Natural killer cell treated with Interleukin-12 subunit alpha and Interleukin-12 subunit beta and Interleukin-15 and Interleukin-18, amount 100 ng/mL, for 72 hours (primary cell): Measurements from ENCODE around the gene DCDC1. TPM values are rescaled to one million over a fixed set of nuclear protein-coding genes. Genes with fewer than 3 reads are reported as not detected.
"Not testable (repeated sequence)": the region's sequence is repeated elsewhere in the genome, so short reads cannot be mapped to it uniquely, and the experiment has no call there.

Experiments
- ATAC-seq, 2 donors: fragments of 150-1000 bp; cut with Tn5 transposase in 1 of 2; sonication (Bioruptor Pico), chemical (Tn5 transposase) in 1 of 2; 2 replicates each; pipeline ENCODE4 v1.10.0; 2021
- DNase-seq: peaks from one replicate; pipeline ENCODE4 v3.0.0; 2022; ENCODE audit warnings: low spot score
- H3K27ac Mint-ChIP-seq, 2 donors: 1 replicate in 1 of 2; 2 replicates in 1 of 2; pipeline ENCODE4 v1.8.0; 2022; ENCODE audit warnings: mixed read lengths in 2 of 2, mild to moderate bottlenecking in 1 of 2, moderate library complexity in 1 of 2
- H3K27me3 Mint-ChIP-seq, 2 donors: 1 replicate in 1 of 2; 2 replicates in 1 of 2; pipeline ENCODE4 v1.8.0; 2022; ENCODE audit warnings: mixed read lengths in 2 of 2
- H3K36me3 Mint-ChIP-seq: one replicate; pipeline ENCODE4 v1.8.0; 2022; ENCODE audit warnings: mixed read lengths
- H3K4me1 Mint-ChIP-seq, 2 donors: 1 replicate in 1 of 2; 2 replicates in 1 of 2; pipeline ENCODE4 v1.8.0; 2022; ENCODE audit warnings: low read depth in 2 of 2, mixed read lengths in 2 of 2, mild to moderate bottlenecking in 1 of 2
- H3K4me3 Mint-ChIP-seq: one replicate; pipeline ENCODE4 v1.8.0; 2022; ENCODE audit warnings: mixed read lengths
- H3K9me3 Mint-ChIP-seq: 2 replicates; pipeline ENCODE4 v1.8.0; 2022; ENCODE audit warnings: mixed read lengths
- total RNA-seq, 2 donors: library from RNA; stranded (reverse); gene quantifications; one replicate each; pipeline ENCODE4 v1.2.3, GENCODE V29; 2022

Gene DCDC1
- total RNA-seq, 2 donors from 2014 or later = 0.14 TPM; not detected in 1

DNA sequence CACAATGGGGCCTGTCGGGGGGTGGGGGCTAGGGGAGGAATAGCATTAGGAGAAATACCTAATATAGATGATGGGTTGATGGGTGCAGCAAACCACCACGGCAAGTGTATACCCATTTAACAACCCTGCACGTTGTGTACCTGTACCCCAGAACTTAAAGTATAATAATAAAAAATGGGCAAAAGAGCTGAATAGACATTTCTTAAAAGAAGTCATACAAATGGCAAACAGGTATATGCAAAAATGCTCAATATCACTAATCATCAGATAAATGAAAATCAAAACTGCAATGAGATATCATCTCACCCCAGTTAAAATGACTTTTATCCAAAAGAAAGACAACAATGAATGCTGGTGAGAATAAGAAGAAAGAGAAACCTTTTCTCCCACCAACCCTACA lies 419.7 kb downstream of the DCDC1 start:
- DNase-seq = no peak
- no peak overlapping the region for H3K27ac Mint-ChIP-seq
- H3K36me3 Mint-ChIP-seq = no peaks in the 10 kb centered on the region
- no peak overlapping the region for H3K4me3 Mint-ChIP-seq
- ATAC-seq = no peak
- H3K27me3 Mint-ChIP-seq = no peaks in the 10 kb centered on the region
- peaks cover 12% of the 10 kb centered on the region for H3K9me3 Mint-ChIP-seq
- H3K4me1 Mint-ChIP-seq = no peaks in the 10 kb centered on the region

GRCh38 chr11:30947715-30948114 lies 421.8 kb downstream of the DCDC1 start:
- ATAC-seq, H3K36me3 Mint-ChIP-seq, H3K27ac Mint-ChIP-seq, H3K4me3 Mint-ChIP-seq, H3K27me3 Mint-ChIP-seq, H3K4me1 Mint-ChIP-seq, DNase-seq: not testable (repeated sequence)
- peaks cover 12% of the 10 kb centered on the region for H3K9me3 Mint-ChIP-seq

- Mint-ChIP-seq H3K27ac (no peak overlapping the region), H3K4me3 (no peak overlapping the region), H3K9me3 (peaks cover 4% of the 10 kb centered on the region), H3K4me1 (no peaks in the 10 kb centered on the region), H3K36me3 (peaks cover 5% of the 10 kb centered on the region), H3K27me3 (peaks cover 0 to 4% of the 10 kb centered on the region in 2 donors)
- ATAC-seq (no peak), DNase-seq (no peak)
Observed at GRCh38 chr11:30938810-30939209, 430.7 kb downstream of the DCDC1 start.

- Mint-ChIP-seq H3K27me3 (peaks cover 0 to 4% of the 10 kb centered on the region in 2 donors), H3K4me1 (no peaks in the 10 kb centered on the region), H3K27ac (no peak overlapping the region), H3K4me3 (no peak overlapping the region), H3K36me3 (peaks cover 5% of the 10 kb centered on the region), H3K9me3 (peaks cover 4% of the 10 kb centered on the region)
- no peak for DNase-seq
- no peak for ATAC-seq
Observed at GRCh38 chr11:30938171-30938570, 431.4 kb downstream of the DCDC1 start.

DNA sequence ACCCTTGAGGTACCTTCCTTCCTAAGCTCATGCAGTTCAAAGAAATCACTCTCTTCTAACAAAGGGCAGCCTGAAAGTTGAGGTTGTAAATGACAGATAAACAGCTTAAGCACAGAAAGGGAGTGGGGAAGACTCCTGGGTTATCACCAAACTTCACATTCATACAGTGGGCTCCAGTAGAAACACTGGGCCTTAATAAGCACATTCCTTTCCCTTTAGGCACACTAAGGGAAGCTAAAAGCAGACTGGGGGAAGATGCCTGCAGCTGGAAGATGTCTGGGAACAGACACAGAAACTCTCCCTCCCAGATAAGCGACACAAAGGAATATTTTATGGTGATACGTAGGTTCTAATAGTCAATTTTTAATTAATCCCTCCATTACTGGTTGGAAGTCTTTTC lies 433.0 kb downstream of the DCDC1 start:
- H3K4me1 Mint-ChIP-seq = no peaks in the 10 kb centered on the region
- H3K27ac Mint-ChIP-seq = no peak overlapping the region
- DNase-seq = no peak

DNA sequence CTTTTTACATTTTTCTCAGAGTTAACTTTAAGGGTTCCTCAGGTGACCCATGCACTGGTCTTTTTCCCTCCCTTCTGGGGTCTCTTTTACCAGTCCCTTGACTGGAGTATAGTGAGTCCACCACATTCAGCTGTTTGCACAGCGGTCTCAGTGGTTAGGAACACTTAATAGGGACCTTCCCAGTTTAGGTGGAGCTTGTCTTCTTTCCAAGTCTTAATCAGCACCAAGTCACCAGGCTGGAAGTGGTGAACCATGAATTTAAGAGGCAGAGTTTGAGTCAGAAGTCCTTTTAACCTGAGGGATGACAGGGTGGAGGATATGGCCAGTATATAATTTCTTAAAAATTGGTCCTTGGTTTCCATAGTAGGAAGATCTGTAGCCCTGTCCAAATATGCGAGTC lies 433.7 kb downstream of the DCDC1 start:
- DNase-seq = no peak
- Mint-ChIP-seq H3K27ac (no peak overlapping the region), H3K9me3 (no peaks in the 10 kb centered on the region), H3K4me3 (no peak overlapping the region), H3K27me3 (no peaks in the 10 kb centered on the region), H3K4me1 (no peaks in the 10 kb centered on the region), H3K36me3 (no peaks in the 10 kb centered on the region)
- ATAC-seq = no peak

More for the DNA sequence above, 433.0 kb downstream of the DCDC1 start:
- Mint-ChIP-seq H3K9me3 (peaks cover 4% of the 10 kb centered on the region), H3K4me3 (no peak overlapping the region), H3K27me3 (no peaks in the 10 kb centered on the region), H3K36me3 (peaks cover 5% of the 10 kb centered on the region)
- ATAC-seq = no peak

DNA sequence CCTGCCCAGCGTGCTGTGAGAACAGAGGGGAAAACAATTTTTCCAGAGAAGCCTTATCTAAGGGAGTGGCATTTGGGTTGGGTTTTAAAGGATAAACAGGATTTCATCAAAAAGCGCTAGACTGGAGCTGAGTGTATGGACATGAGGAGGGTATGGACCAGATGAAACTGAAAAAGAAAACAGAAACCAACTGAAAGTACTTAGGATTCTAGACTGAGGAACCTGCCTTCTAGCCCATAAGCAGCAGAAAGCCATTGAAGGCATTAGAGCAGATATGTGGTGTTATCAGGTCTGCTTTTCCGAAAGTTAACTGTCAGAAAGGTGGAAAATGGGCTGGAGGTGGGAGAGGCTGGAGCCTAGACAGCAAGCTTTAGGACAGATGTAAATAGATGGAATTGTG lies 443.4 kb downstream of the DCDC1 start:
- Mint-ChIP-seq H3K4me1 (no peaks in the 10 kb centered on the region), H3K27me3 (peaks cover 0 to 7% of the 10 kb centered on the region in 2 donors), H3K36me3 (no peaks in the 10 kb centered on the region), H3K4me3 (no peak overlapping the region), H3K9me3 (no peaks in the 10 kb centered on the region), H3K27ac (no peak overlapping the region)
- ATAC-seq (no peak), DNase-seq (no peak)

GRCh38 chr11:30921811-30922210 lies 447.7 kb downstream of the DCDC1 start:
- no peak for ATAC-seq
- no peak overlapping the region for H3K27ac Mint-ChIP-seq

DNA sequence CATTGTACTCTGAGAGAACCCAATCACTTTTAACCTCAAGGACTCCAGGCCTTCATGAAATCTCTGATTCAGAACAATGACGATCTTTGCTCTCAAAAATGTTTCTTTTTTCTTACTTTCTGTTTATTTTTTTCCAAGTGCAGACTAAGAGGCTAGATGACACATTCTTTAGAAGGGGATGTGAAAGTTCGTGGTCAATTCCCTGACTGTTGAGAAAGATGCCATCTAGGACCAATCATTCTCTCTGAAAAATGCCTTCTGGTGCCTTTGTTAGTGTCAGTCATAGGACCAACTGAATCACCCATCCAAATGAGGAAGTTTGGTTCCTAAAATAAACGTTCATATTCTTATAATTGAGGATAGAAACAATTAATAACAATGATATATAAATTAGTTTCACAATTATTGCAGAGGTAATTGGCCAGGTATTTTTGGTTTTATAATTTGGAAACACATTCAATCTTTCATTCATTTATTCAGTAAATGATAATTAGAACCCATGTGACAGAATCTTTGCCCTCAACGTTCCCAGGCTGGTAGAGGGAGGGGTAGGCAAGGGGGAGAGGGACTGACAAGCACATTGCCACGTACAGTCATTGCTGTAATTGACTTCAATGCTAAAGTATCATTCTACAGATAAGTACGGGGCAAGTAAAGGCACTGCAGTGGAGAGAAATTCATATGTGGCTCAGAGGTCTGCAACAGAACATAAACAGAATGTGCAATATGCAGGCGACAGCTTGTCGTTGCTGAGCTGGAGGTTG lies 450.0 kb downstream of the DCDC1 start:
- Mint-ChIP-seq H3K27ac (no peak overlapping the region), H3K4me3 (no peak overlapping the region), H3K36me3 (no peaks in the 10 kb centered on the region), H3K27me3 (peaks cover 0 to 20% of the 10 kb centered on the region in 2 donors), H3K4me1 (no peaks in the 10 kb centered on the region), H3K9me3 (no peaks in the 10 kb centered on the region)
- no peak for DNase-seq
- no peak for ATAC-seq

More at GRCh38 chr11:30921811-30922210, 447.7 kb downstream of the DCDC1 start:
- Mint-ChIP-seq H3K27me3 (peaks cover 0 to 17% of the 10 kb centered on the region in 2 donors), H3K9me3 (no peaks in the 10 kb centered on the region), H3K36me3 (no peaks in the 10 kb centered on the region), H3K4me1 (no peaks in the 10 kb centered on the region), H3K4me3 (no peak overlapping the region)
- no peak for DNase-seq

DNA sequence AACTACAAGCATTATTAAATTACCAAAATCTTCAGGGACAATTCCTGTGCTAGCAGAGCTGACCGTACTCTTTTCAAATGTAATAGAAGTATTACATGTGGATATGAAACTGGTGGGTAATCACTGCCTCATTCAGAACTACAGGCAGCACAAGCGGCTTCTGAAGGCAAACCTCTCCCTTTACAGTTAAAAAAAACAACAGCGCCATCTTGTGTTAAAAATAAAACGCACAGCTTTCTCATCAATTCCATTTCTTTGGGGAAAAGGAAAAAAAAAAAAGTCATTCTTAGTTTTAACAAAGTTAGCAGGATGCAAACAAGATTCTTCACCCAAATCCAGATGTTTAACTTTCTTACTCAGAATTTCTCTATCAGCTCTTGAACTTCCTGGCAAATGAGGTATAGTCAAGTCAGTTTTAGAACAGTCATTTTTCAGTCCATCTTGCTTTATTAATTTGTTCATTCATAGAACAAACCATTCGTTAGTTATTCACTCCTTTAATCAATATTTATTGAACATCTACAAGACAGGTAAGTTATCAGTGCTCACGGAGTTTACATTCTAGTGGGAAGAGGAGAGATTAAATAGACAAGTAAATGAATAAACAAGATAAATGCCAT lies 451.6 kb downstream of the DCDC1 start:
- ATAC-seq (no peak), DNase-seq (no peak)
- H3K27me3 Mint-ChIP-seq = peaks cover 0 to 26% of the 10 kb centered on the region in 2 donors
- no peaks in the 10 kb centered on the region for H3K4me1 Mint-ChIP-seq
- H3K36me3 Mint-ChIP-seq = no peaks in the 10 kb centered on the region
- no peak overlapping the region for H3K27ac Mint-ChIP-seq
- no peaks in the 10 kb centered on the region for H3K9me3 Mint-ChIP-seq
- no peak overlapping the region for H3K4me3 Mint-ChIP-seq

- Mint-ChIP-seq H3K9me3 (no peaks in the 10 kb centered on the region), H3K4me1 (no peaks in the 10 kb centered on the region), H3K27me3 (peaks cover 0 to 26% of the 10 kb centered on the region in 2 donors), H3K27ac (no peak overlapping the region), H3K4me3 (no peak overlapping the region), H3K36me3 (no peaks in the 10 kb centered on the region)
- ATAC-seq (no peak), DNase-seq (no peak)
Observed at GRCh38 chr11:30917266-30917665, 452.3 kb downstream of the DCDC1 start.

DNA sequence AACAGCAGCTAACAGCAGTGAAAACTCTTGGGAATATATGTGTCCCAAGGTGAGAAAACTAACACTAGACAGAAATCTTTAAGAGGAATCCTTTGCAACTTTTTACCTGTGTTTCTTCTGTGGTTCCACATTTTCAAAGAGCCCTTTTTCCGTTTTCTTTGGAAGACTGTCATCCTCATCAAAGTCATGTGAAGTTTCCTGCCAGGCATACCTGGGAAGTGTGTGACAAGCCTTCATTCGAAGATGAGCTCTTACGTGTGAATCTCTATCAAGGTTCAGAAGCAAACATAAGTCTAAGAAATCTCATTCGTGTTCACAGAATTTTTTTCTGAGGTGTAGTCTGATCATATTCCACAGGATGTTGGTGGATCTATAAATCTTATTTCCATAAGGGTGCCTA lies 452.8 kb downstream of the DCDC1 start:
- Mint-ChIP-seq H3K4me3 (no peak overlapping the region), H3K4me1 (no peaks in the 10 kb centered on the region), H3K36me3 (no peaks in the 10 kb centered on the region), H3K9me3 (no peaks in the 10 kb centered on the region), H3K27me3 (peaks cover 0 to 23% of the 10 kb centered on the region in 2 donors), H3K27ac (no peak overlapping the region)
- no peak for DNase-seq
- no peak for ATAC-seq

DNA sequence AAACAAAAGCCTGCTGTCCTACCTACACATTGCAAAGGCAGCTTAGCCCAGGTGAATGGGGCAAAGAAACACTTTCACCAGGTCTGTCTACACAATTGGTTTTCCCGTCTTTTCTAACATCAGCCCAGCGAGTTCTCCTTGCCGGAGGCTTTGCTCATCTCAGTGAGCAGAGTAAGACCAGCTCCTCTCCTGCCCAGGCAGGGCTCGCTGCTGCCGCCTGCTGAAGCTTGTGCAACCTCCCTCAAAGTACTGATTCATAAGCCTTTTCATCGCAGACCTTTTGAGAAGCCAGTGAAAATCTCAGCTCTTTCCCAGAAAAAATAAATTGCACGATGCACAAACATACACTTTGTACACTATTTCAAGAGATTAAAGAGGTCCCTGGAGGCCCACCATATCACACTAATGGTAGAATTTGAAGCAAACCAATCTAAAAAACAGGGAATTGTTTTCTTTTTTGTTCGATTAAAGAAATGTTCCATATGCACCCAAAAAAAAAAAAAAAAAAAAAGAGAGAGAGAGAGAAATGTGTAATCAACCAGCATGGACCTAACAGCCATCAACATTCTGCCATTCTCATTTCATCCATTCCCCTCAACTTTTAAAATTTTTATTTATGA lies 455.3 kb downstream of the DCDC1 start:
- no peak for DNase-seq
- H3K4me3 Mint-ChIP-seq = no peak overlapping the region
- no peak for ATAC-seq
- peaks cover 0 to 14% of the 10 kb centered on the region in 2 donors for H3K27me3 Mint-ChIP-seq
- H3K9me3 Mint-ChIP-seq = no peaks in the 10 kb centered on the region
- no peak overlapping the region for H3K27ac Mint-ChIP-seq
- no peaks in the 10 kb centered on the region for H3K36me3 Mint-ChIP-seq
- no peaks in the 10 kb centered on the region for H3K4me1 Mint-ChIP-seq

GRCh38 chr11:30911247-30911646 lies 458.3 kb downstream of the DCDC1 start:
- no peak for DNase-seq
- no peak for ATAC-seq
- no peaks in the 10 kb centered on the region for H3K9me3 Mint-ChIP-seq
- no peak overlapping the region for H3K27ac Mint-ChIP-seq
- no peaks in the 10 kb centered on the region for H3K4me1 Mint-ChIP-seq
- peaks cover 0 to 10% of the 10 kb centered on the region in 2 donors for H3K27me3 Mint-ChIP-seq
- no peaks in the 10 kb centered on the region for H3K36me3 Mint-ChIP-seq
- H3K4me3 Mint-ChIP-seq = no peak overlapping the region
